Ovary (tissue), 3 donors: ENCODE measurements around the gene ATP23.

Experiments used
- CTCF ChIP-seq, 3 donors: fragments of 450-650 bp in 2 of 3; fragments of 200-600 bp in 1 of 3; IDR thresholded peaks; one replicate each; pipeline versions ENCODE4 v1.5.1 to v1.8.0; 2016 to 2022; ENCODE audit warnings: antibody characterized with exemption in 3 of 3, mild to moderate bottlenecking in 1 of 3
- POLR2A ChIP-seq: fragments of 450-650 bp; IDR thresholded peaks from one replicate; pipeline ENCODE4 v1.6.1; 2017; ENCODE audit warnings: antibody characterized with exemption, mild to moderate bottlenecking, moderate library complexity
- donor health status: DM: no; HTN: no; CAD: no.

- TF ChIP-seq CTCF (IDR thresholded peaks at IDR 0.05) = no peak
- TF ChIP-seq POLR2A = peak; percentile 73
Observed at GRCh38 chr12:57935839-57936512, 5.4 kb upstream of the ATP23 start.
